ENCODE measurements around the gene ZDHHC14.

Gene ZDHHC14

GRCh38 chr6:157398151-157398550, 17.2 kb downstream of the ZDHHC14 start:
- TF ChIP-seq, protein P1, sequence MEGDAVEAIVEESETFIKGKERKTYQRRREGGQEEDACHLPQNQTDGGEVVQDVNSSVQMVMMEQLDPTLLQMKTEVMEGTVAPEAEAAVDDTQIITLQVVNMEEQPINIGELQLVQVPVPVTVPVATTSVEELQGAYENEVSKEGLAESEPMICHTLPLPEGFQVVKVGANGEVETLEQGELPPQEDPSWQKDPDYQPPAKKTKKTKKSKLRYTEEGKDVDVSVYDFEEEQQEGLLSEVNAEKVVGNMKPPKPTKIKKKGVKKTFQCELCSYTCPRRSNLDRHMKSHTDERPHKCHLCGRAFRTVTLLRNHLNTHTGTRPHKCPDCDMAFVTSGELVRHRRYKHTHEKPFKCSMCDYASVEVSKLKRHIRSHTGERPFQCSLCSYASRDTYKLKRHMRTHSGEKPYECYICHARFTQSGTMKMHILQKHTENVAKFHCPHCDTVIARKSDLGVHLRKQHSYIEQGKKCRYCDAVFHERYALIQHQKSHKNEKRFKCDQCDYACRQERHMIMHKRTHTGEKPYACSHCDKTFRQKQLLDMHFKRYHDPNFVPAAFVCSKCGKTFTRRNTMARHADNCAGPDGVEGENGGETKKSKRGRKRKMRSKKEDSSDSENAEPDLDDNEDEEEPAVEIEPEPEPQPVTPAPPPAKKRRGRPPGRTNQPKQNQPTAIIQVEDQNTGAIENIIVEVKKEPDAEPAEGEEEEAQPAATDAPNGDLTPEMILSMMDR (IDR thresholded peaks at IDR 0.05) = no peak

DNA sequence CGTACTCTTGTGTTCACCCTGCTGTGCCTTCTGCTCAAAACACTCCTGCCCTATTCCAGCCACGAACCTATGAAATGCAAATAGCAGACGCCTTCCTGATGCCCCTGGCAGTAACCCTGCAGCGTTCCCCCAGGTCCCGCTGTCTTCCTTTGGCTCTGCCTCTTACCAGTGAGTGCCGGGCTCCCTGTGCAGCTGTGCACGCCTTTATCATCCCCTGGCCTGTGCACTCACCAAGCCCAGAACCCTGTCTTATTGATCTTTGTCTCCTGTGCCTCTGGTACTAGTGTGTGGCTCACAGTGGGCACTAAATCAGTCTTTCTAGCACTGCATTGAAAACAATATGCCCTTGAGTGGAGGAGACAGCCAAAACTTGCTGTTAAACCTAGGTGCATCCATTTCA, 19.7 kb downstream of the ZDHHC14 start:
- no peak for TF ChIP-seq ZFX (IDR thresholded peaks at IDR 0.05; ENCODE audit: borderline replicate concordance)
- TF ChIP-seq, protein P1 (IDR thresholded peaks at IDR 0.05) = no peak
- H3K27ac ChIP-seq = no peak overlapping the region

More at GRCh38 chr6:157398151-157398550, 17.2 kb downstream of the ZDHHC14 start:
- no peak overlapping the region for H3K27ac ChIP-seq

DNA sequence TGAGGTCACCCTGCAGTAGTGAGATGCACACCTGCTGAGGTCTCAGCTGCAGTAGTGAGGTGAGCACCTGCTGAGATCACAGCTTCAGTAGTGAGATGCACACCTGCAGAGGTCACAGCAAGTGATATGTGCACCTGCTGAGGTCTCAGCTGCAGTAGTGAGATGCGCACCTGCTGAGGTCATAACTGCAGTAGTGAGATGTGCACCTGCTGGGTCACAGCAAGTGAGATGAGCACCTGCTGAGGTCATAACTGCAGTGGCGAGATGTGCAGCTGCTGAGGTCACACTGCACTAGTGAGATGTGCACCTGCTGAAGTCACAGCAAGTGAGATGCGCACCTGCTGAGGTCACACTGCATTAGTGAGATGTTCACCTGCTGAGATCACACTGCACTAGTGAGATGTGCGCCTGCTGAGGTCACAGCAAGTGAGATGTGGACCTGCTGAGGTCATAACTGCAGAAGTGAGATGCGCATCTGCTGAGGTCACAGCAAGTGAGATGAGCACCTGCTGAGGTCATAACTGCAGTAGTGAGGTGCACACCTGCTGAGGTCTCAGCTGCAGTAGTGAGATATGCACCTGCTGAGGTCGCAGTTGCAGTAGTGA, 20.8 kb downstream of the ZDHHC14 start:
- TF ChIP-seq, protein P1 (IDR thresholded peaks at IDR 0.05) = no peak
- no peak for TF ChIP-seq ZFX (IDR thresholded peaks at IDR 0.05; ENCODE audit: borderline replicate concordance)
- H3K27ac ChIP-seq = no peak overlapping the region

- TF ChIP-seq, protein P1 (IDR thresholded peaks at IDR 0.05) = no peak
- no peak for TF ChIP-seq ZFX (IDR thresholded peaks at IDR 0.05; ENCODE audit: borderline replicate concordance)
- H3K27ac ChIP-seq = no peak overlapping the region
Observed at GRCh38 chr6:157402996-157403685, 22.2 kb downstream of the ZDHHC14 start.

DNA sequence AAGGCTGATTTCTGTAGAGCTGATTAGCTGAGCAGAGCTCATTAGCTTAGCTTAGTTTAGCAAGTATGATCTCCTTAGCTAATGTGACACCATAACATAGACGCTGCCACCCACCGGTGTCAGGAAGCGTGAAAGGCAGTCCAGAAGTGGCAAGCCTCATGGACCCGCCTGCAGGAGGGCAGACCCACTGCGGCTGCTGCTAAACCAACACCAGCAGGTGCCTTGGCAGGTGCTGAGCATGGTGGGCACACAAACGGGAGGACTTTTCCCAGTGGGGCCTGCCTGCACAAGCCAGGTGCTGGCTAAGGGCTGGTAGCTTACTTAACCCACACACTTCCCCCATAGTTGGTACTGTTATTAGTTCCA, 22.7 kb downstream of the ZDHHC14 start:
- H3K27ac ChIP-seq = no peak overlapping the region
- TF ChIP-seq, protein P1 (IDR thresholded peaks at IDR 0.05) = no peak
- TF ChIP-seq ZFX (IDR thresholded peaks at IDR 0.05; ENCODE audit: borderline replicate concordance) = no peak

GRCh38 chr6:157405986-157406385, 25.0 kb downstream of the ZDHHC14 start:
- no peak for TF ChIP-seq ZFX (IDR thresholded peaks at IDR 0.05; ENCODE audit: borderline replicate concordance)
- TF ChIP-seq, protein P1 (IDR thresholded peaks at IDR 0.05) = no peak
- no peak overlapping the region for H3K27ac ChIP-seq

DNA sequence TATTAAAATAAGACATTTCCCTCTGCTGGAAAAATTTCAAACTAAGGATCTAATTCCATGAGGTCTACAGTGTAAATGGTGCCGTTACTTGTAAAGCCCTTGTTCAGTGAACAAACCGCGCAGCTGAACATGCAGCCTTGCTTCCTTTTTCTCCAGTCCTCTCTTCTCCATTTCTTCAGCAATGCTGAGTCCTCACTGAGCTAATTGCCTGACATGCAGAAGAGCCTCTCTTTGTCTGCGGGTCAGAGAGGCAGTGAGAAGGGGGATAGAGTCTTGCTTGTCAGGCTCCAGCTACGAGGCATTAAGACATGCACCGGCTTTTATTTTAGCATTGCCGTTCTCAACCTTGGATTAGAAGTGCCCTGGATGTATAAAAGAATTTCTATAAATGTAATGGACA, 25.7 kb downstream of the ZDHHC14 start:
- TF ChIP-seq ZFX (IDR thresholded peaks at IDR 0.05; ENCODE audit: borderline replicate concordance) = no peak
- TF ChIP-seq, protein P1 (IDR thresholded peaks at IDR 0.05) = no peak

More for the DNA sequence above, 25.7 kb downstream of the ZDHHC14 start:
- H3K27ac ChIP-seq = no peak overlapping the region

Measured in 22Rv1 (cell line).